IPS-NIHi11 (cell line): ENCODE results near the gene KAT8.

Source experiments
- DNase-seq: peaks from one replicate; pipeline ENCODE4 v3.0.0; 2012; ENCODE audit warnings: mixed read lengths, low spot score

KAT8 gene

DNA sequence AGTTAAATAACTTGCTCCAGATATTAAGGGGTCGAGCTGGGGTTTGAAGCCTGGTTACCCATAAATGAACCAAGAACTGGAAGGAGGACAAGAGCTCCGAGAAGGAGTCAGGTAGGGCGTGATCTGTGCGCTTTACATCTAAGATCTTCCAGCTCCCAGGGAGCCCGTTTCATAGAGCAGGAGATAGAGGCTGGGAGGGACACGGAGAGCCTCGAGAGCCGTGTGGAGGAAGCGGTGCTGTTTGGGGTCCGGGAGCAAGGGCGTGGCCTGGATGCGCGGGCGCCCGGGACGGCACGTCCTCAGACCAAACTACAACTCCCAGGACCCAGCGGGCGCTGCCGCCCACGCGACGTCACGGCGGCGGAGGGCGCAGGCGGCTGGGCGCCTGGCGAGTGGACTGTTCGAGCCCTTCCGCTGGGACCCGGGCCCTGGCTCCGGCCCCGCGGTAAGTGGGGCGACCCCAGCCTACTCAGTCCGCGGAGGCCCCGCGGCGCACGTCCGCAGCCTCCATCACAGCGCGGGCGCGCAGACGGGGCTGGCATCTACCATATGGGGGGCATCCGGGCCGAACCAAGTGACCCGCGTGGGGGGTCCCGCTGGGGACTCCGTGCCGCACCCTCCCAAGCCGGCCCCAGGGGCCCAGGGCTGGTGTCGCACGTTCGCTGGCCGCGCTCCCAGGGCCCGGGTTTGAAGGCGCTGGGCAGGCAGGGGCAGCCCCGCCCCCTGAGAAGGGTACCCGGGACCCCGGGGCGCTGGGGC is 9.2 kb upstream of the KAT8 start, which contains the start of gene BCKDK:
Gene BCKDK (plus strand): TSS at position 352 of the 759 bp plus-strand sequence. CDS start 838 bp downstream, outside the sequence.
- peak; percentile 92 for DNase-seq

DNA sequence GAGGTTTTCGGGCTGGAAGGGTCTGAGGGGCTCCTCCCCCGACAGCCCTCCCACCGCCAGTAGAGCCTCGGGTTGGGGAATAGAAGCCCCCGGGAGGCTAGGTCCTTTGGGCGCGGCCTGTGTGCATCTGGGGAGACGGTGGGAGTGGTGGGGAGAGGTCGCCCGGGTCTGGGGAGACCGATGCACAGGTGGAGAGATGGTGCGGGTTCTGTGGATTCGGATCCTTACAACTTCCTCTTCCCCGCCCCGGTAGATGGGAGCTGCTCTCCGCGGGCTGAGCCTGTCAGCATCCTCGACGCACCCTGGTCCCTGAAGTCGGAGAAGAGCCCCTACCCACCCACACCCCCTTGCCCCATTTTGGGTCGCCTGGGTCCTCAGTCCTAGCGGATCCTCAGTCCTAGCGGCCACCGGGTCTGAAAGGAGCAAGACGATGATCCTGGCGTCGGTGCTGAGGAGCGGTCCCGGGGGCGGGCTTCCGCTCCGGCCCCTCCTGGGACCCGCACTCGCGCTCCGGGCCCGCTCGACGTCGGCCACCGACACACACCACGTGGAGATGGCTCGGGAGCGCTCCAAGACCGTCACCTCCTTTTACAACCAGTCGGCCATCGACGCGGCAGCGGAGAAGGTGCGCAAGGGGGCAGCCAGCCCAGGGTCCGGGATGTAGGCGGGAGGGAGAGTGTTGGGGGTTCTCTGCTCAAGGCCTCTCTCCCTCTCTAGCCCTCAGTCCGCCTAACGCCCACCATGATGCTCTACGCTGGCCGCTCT is 8.5 kb upstream of the KAT8 start:
- no peak for DNase-seq

DNA sequence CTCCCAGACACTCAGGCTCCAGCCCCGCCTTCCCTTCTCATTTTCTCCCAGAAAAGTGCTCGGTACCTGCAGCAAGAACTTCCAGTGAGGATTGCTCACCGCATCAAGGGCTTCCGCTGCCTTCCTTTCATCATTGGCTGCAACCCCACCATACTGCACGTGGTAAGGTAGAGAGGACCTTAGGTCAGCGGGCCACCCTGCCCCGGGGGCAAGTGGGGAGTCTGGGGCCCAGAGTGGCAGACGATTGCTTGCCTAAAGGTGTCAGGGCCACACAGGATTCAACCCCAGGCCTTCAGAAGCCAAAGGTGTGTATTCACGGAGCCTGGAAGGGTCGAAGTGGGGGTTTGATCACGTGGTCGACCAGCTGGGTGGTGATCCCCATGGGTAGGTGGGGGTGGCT is 7.8 kb upstream of the KAT8 start:
- no peak for DNase-seq

DNA sequence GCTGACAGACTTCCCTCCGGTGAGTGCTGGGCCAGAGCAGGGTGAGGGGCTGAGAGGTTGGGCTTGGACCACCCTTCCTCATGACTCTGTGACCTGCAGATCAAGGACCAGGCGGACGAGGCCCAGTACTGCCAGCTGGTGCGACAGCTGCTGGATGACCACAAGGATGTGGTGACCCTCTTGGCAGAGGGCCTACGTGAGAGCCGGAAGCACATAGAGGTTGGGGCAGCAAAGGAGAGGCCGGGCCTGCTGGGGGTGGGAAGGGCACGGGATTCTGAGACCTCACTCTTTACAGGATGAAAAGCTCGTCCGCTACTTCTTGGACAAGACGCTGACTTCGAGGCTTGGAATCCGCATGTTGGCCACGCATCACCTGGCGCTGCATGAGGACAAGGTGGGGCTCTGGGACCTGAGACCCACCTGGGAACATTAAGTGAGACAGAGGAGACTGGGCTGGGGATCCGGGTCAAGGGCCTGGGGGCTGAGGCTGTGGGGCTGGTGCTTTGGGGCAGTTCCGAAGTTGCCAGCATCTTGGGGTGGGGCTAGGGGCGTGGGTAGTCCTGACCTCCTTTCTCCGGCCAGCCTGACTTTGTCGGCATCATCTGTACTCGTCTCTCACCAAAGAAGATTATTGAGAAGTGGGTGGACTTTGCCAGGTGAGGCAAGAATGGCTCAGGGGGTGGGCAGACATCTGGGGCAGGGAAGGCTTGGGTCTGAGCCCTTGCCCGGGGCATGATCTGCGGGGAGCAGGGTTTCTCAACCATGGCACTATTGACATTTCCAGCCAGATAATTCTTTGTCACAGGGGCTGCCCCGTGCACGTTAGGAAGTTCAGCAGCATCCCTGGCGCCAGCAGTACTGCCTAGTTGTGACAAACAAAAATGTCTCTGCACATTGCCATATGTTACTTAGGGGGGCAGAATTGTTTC is 7.1 kb upstream of the KAT8 start:
- DNase-seq, result no peak

DNA sequence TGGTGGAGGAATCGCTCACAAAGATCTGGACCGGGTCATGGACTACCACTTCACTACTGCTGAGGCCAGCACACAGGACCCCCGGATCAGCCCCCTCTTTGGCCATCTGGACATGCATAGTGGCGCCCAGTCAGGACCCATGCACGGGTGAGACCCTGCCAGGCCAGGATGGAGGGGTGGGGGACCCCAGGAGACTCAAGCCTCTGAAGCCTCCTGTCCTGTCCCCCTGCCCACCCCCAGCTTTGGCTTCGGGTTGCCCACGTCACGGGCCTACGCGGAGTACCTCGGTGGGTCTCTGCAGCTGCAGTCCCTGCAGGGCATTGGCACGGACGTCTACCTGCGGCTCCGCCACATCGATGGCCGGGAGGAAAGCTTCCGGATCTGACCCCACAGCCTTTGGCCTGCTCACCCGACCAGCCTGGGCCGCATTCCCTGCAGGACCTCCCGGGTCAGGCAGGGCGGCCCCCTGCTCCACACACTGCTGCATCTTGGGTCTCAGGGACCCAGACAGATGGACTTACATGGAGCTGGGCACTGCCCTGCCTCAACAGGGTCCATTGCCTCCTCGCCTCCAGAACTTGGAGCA is 5.5 kb upstream of the KAT8 start:
- DNase-seq, result no peak

DNA sequence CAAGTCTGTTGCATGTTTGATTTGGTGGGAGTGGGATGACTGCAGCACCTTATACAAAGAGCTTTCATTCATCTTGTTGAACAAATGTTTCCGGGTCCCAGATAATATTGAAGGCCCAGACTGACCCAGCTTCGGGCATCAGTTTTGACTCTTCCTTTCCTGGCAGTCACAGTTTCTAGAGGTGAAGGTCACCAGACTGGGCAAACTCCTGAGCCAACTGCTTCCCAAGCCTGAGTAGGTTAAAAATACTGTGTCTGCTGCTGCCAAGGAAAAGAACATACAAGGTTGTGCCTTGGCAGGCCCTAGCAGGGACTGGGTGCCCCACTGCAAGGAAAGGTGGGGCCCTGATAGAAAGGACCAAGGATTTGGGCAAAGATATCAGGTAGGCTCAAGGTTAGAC is 4.8 kb upstream of the KAT8 start:
- no peak for DNase-seq

DNA sequence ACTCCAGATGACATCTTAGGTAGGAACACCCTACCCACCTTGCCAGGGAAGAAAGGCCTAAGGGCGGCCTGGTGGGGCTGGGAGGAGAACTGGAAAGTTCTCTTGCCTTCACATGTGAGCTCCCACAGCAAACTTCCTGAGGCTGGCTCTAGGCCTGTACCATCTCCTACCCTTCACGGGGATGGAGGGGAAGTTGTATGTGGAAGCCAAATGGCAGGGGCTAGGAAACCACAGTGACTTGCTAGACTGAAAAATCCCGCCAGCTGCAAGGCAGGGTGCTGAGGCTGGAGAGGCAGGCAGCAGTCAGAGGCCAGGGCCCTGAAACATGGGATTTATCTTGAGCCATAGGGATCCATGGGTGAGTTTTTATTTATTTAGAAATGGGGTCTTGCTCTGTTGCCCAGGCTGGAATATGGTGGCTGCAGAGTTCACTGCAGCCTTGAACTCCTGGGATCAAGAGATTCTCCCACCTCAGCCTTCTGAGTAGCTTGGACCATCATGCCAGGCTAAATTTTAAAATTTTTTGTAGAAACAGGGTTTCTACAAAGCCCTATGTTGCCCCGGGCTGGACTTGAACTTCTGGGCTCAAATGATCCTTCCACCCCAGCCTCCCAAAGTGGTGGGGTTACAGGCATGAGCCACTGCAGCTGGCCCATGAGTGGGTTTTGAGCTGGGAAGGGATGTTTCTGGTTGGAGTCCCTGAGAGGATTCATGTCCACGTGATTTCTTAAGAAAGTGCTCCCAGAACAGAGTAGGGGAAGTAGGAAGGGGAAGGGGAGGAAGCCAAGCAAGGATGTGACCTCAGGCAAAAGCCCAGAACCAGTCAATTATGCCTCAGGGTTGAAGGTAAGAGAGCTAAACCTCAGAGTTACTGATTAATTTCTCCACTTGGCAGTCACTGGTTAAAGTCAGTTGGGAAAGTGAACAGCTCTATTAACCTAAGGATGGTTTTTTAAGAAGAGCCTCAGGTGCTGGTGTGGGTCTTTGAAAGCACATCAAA is 4.0 kb upstream of the KAT8 start:
- no peak for DNase-seq

DNA sequence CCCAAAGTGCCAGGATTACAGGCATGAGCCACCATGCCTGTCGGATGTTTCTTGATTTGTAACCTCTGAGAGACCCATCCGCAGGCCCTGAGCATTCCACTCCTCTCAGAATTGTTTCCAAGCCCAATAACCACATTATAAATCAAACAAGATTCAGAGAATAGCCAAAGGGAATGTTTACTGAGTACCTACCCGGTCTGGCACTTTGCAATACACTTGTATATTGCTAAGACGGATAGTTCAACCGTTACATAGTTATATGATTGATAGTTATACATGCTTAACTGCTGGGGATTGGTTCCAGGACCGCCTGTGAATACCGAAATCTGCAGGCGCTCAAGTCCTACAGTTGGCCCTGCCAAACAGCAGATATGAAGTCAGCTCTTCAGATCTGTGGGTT is 3.0 kb upstream of the KAT8 start:
- no peak for DNase-seq

DNA sequence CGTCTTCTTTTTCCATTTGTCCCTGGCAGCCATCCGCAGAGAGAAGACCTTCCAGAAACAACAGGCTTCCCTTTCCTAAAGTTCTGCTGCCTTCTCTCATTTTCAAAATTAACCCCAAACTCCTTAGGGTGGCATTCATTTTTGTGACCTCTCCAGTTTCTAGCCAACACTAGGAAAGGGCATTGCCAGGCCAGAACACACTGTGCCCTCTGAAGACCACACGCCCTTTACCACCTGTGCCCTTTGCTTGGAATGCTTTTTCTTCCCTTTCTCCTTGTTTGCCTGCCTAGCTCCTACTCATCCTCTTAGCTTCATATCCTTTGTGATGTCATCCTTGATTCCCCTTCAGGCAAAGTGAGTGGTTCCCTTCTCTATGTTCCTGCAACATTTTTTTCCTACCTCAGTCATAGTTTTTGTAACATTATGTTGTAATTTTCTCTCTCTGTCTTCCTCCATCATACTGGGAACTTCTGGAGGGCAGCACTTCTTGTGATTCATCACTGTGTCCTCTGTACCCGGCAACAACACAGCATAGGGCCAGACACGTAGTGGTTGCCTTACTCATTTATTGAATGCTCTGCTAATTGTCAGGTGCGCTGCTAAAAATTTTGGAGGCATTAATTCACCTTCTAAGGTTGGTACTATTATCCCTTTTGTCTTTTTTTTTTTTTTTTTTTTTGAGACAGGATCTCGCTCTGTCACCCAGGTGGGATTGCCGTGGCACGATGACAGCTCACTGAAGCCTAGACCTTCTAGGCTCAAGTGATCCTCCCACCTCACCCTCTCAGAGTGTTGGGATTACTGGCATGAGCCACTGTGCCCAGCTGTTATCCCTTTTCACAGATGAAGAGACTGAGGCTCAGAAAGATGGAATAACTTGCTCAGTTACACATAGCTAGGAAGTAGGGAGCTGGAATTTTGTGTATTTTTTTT is 1.0 kb downstream of the KAT8 start:
- no peak for DNase-seq

DNA sequence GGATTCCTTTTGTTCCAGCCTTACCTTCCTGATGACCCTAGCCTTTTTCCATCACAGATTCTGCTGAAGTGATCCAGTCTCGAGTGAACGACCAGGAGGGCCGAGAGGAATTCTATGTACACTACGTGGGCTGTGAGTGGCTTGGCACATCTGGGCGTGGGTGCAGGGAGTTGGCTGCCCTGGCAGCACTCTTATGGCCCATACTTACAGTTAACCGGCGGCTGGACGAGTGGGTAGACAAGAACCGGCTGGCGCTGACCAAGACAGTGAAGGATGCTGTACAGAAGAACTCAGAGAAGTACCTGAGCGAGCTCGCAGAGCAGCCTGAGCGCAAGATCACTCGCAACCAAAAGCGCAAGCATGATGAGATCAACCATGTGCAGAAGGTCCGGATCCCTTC is 2.7 kb downstream of the KAT8 start:
- DNase-seq, result no peak

DNA sequence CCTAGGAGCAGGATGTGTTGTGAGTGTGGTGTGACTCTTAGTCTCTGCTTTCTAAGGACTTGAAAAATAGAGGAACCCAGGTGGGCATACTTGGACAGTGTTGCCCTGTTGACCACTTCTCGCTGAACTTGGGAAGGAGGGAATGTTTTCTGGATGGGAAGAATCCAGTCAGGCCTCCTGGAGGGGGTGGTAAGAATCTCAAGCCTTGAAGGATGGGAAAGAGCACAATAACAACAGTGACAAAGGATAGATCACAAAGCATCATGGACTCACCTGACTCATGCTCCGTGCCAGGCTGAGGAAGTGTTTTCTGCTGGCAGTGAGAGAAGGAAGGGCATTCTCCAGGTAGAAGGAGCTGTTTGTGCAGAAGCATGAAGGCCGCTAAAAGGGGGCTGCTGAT is 8.4 kb downstream of the KAT8 start:
- no peak for DNase-seq

DNA sequence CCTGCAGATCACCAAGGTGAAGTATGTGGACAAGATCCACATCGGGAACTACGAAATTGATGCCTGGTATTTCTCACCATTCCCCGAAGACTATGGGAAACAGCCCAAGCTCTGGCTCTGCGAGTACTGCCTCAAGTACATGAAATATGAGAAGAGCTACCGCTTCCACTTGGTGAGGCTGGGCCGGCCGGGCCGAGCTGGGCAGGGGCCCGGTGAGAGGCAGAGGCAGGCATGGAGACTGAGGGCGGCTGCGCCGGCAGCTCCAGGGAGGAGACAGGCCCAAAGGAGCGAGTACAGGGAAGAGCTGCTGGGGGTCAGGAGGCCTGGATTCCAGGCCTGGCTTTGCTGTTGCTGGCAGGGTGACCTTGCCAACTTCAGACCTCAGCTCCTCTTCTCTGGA is 9.7 kb downstream of the KAT8 start:
- no peak for DNase-seq

DNA sequence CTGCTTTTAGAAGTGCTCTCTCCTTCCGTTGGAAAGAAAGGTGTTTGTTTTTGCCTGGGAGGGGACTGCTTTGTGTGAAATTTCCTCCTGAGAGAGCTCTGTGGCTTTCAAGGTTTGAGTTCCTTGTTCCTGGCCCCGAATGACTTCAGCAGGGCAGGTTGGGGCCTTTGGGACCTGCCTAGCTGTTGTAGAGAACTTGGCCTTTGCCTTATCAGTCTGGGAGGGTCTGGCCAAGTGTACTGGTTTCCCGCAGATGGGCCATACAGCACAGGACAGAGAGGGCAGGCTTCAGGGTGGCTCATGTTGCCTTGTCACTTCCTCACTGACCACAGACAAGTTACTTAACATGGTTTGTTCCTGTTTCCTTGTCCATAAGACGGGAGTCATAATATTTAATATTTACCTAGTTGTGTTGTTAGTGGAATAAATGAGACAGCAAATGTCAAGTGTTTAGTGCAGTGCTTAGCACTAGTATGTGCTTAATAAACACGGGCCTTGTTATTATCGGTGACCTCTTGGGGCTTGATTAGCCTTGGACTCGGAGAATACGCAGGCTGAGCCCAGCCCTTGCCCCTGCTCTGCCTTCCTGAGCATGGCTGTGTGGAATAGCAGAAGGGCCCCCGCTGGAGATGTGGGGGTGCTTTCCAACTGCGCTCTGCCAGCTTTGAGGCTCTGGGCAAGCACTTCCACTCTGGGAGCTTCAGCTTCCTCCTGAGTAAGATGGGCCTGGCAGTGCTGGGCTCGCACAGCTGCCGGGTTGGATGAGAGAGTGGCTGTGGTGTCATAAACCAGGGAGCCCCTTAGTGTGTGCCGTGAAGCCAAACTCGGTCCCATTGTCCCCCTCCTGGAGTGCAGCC is 11.5 kb downstream of the KAT8 start:
- no peak for DNase-seq

DNA sequence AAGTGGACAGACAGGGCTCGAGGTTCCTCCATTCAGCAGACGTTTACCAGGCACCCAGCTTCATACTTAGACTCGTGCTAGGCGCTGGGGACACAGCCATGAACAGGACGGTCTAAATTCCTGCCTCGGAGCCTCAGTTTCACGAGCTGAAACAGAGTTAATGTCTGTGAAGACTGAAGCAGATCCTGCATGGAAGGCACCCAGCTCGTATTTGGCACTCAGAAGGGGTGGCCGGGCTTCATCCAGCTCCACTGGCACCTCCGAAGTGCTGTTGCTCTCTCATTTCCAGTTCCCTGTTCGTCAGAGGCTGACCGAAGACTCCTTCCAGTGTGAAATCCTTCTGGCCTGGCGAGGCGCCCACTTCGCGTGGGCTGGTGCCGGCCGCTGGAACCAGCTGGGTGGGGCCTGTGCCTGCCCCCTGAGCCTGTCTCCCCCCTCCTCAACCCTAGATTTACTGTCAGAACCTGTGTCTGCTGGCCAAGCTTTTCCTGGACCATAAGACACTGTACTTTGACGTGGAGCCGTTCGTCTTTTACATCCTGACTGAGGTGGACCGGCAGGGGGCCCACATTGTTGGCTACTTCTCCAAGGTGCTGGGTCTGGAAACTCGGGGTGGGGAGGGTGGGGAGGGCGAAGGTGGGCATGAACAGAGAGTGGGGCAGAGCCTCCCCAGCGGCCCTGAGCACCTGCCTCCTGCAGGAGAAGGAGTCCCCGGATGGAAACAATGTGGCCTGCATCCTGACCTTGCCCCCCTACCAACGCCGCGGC is 12.3 kb downstream of the KAT8 start:
- DNase-seq, result no peak

DNA sequence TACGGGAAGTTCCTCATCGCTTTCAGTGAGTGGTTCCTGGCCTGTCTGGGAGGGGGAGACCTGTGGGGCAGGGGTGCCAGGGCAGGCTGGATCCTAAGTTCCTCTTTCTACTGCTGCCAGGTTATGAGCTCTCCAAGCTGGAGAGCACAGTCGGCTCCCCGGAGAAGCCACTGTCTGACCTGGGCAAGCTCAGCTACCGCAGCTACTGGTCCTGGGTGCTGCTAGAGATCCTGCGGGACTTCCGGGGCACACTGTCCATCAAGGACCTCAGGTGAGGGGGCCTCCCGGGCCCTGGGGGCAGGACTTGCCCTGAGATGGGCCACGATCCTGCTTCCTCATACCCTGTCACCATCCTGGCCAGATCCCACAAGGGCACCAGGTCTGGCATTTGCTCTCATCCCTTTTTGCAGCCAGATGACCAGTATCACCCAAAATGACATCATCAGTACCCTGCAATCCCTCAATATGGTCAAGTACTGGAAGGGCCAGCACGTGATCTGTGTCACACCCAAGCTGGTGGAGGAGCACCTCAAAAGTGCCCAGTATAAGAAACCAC is 12.9 kb downstream of the KAT8 start:
- DNase-seq, result no peak

DNA sequence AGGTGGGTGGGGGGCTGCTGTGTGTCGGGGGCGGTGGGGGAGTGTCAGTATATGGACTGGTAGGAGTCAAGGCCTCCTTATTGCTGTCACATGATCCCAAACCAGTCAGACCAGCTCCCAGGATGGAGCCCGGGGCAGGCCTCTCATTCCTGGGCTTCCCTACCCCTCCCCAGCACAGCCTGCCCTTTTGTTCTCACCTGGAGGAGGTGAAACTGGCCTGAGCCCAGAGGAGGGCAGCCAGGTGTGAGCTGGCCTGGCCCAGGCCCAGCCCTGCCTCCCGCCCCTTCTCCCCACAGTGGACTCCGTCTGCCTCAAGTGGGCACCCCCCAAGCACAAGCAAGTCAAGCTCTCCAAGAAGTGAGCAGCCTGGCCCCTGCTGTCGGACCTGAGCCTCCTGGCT is 13.4 kb downstream of the KAT8 start:
- peak; percentile 77 for DNase-seq

DNA sequence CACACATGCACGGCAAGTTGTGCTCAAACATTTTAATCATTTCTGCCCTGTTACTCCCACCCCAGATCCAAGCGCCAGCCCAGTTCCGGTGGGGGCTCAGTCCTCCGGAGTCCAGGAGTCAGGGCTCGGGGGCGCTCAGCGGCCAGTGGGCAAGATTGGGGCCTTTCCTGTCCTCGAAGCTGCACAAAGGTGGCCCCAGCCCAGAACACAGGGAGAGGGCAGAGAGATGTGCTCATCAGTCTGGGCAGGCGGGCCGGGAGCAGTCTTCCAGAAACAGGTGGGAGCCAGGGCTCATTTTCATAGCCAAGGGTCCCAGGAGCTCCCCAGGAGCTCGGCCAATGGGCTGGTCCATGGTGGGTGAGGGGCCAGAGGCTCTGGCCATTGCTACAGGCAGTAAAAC is 14.0 kb downstream of the KAT8 start:
- no peak for DNase-seq

DNA sequence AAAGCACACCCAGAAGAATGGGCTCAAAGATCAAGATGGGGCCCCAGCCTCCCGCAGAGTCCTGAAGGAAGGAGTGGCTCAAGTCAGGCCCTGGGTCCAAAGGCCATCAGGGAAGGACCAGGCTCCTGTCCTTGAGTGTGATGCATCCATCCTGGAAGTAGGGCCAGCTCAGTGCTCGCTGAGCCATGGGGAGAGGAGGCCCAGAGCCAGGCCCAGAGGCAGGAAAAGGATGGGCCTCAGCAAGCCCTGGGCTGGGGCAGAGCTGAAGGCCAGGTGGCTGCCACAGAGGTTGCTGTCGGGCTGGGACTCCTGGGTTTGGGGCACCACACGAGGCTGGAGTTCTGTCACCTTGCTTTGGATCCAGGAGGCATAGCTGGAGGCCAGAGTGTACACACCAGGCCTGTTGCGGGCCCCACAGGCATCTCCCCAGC is 14.4 kb downstream of the KAT8 start:
- no peak for DNase-seq
